Endothelial cell of umbilical vein (primary cell): ENCODE results near the gene AGFG2.

ENCODE experiments used
- EZH2 ChIP-seq: IDR thresholded peaks from 2 replicates; pipeline ENCODE4 v1.6.1; 2012; ENCODE audit warnings: borderline replicate concordance, low read depth, mild to moderate bottlenecking, moderate library complexity, low read length, inconsistent platforms; ENCODE audit not compliant: severe bottlenecking
- GATA2 ChIP-seq: IDR thresholded peaks from 2 replicates; pipeline ENCODE4 v1.7.0; 2011; ENCODE audit warnings: low read depth, mild to moderate bottlenecking, moderate library complexity, mixed read lengths, low read length; ENCODE audit not compliant: insufficient read length, insufficient read depth
- MYC ChIP-seq: IDR thresholded peaks from one replicate; pipeline ENCODE4 v1.6.1; 2011; ENCODE audit warnings: mild to moderate bottlenecking, low read depth, low read length
- POLR2A ChIP-seq: IDR thresholded peaks from 2 replicates; pipeline ENCODE4 v1.6.1; 2012; ENCODE audit warnings: low read depth, mild to moderate bottlenecking, control low read depth, low read length
- POLR2AphosphoS5 ChIP-seq: IDR thresholded peaks from 2 replicates; pipeline ENCODE4 v1.6.1; 2012; ENCODE audit warnings: low read depth, mild to moderate bottlenecking, control low read depth, low read length, moderate library complexity; ENCODE audit not compliant: insufficient read depth
- TF ChIP-seq, protein P1 (sequence below), 2 donors: IDR thresholded peaks; 1 replicate in 1 of 2; 2 replicates in 1 of 2; pipeline ENCODE4 v1.5.1; 2011; ENCODE audit warnings: low read length in 2 of 2, mild to moderate bottlenecking in 2 of 2, moderate library complexity in 2 of 2, control low read depth in 1 of 2, inconsistent platforms in 1 of 2, low read depth in 1 of 2; ENCODE audit not compliant: insufficient read depth in 1 of 2; ENCODE audit errors: extremely low read depth in 1 of 2
- TF ChIP-seq, protein P2 (sequence below): IDR thresholded peaks from 2 replicates; pipeline ENCODE4 v1.6.1; 2011; ENCODE audit not compliant: insufficient read depth, insufficient read length

DNA sequence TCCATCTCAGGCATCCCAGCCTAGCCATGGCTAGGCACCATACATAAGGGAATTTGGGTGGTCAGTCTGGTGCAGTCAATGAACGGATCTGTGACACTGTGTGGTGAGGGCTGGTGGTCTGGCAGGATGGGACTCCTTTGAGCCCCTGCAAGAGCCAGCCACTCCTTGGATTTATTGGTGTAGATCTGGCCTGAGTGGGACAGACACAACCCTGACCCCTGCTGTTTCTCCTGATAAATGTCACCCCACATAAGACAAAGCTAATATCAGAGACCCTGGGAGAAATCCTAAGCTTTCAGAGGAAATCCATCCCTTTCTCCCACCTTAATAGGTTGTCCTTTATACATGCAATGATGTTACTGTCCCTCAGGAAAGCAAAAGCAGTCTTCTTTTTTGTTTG is 49.4 kb downstream of the AGFG2 start:
- TF ChIP-seq GATA2 (no peak), POLR2A (no peak), MYC (no peak), EZH2 (no peak), POLR2AphosphoS5 (no peak)
- TF ChIP-seq, protein P1, sequence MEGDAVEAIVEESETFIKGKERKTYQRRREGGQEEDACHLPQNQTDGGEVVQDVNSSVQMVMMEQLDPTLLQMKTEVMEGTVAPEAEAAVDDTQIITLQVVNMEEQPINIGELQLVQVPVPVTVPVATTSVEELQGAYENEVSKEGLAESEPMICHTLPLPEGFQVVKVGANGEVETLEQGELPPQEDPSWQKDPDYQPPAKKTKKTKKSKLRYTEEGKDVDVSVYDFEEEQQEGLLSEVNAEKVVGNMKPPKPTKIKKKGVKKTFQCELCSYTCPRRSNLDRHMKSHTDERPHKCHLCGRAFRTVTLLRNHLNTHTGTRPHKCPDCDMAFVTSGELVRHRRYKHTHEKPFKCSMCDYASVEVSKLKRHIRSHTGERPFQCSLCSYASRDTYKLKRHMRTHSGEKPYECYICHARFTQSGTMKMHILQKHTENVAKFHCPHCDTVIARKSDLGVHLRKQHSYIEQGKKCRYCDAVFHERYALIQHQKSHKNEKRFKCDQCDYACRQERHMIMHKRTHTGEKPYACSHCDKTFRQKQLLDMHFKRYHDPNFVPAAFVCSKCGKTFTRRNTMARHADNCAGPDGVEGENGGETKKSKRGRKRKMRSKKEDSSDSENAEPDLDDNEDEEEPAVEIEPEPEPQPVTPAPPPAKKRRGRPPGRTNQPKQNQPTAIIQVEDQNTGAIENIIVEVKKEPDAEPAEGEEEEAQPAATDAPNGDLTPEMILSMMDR (IDR thresholded peaks at IDR 0.05; ENCODE audit: extremely low read depth in 1 of 2, insufficient read depth in 1 of 2, low read depth in 1 of 2, low read length in 2 of 2) = peak; percentile 32 to 41
- TF ChIP-seq, protein P2, sequence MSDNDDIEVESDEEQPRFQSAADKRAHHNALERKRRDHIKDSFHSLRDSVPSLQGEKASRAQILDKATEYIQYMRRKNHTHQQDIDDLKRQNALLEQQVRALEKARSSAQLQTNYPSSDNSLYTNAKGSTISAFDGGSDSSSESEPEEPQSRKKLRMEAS = no peak
